ENCODE measurements around the gene KNSTRN. TPM values are rescaled to one million over a fixed set of nuclear protein-coding genes. Genes with fewer than 3 reads are reported as not detected.
A peak's percentile ranks its signal among the peaks of the same experiment; 100 is the strongest.

Gene KNSTRN
- total RNA-seq, 1 donor from 2014 or later: 50.4 TPM

DNA sequence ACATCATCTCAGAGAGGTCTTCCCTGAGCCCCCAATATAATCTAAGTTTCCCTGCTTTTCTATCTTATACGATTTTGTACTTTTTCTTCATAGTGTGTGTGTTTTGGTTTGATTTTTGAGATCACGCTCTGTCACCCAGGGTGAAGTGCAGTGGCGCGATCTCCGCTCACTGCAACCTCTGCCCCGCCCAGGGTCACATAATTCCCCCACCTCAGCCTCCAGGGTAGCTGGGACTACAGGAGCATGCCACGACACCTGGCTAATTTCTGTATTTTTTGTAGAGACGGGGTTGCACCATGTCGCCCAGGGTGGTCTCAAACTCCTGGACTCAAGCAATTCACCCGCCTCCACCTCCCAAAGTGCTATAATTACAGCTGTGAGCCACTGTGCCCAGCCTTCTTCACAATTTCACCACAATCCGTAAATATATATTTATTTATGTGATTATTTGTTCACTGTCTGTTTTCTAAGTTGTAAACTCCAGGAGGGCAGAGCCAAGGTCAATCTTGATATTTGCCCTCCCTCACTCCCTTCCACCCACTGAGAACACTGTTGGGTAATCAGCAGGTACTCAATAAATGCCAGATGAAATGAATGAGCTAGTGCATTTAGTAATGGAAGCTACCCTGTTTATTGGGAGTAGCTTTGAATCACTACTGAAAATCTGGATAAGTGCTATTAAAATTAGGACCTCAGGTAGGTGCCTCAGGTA is 547 bp upstream of the KNSTRN start:
- Mint-ChIP-seq H3K4me3 (no peak overlapping the region), H3K27ac (no peak overlapping the region), H3K36me3 (ENCODE audit: low read depth) (peaks cover 21% of the 10 kb centered on the region), H3K9me3 (no peaks in the 10 kb centered on the region), H3K27me3 (peaks cover 11% of the 10 kb centered on the region), H3K4me1 (peaks cover 26% of the 10 kb centered on the region)
- DNase-seq: no peak
- intact Hi-C loops (cut with micrococcal nuclease): loop anchor here (1.0 to 2.0 kb wide), 3 partner anchors 23 to 187 kb away; partner anchors contain the start of genes DISP2, IVD and RPUSD2

DNA sequence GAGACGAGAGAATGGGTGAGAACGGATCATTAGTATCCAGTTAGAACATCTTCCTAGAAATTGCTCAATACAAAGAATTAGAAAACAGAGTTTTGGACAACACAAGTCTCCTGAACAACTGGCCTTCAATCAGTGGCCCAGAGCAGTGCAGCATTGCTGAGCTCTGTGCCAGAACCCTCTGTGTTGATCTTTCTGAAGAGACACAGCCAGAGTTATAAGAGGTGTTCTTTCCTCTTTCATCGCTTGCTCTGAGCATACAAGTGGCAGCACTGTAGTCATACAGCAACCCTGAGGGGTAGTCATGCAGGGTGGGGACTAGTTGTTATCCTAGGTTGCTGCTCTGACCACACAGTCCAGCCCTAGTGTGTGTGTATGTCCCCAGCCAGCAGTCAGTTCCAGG is 4.0 kb downstream of the KNSTRN start:
- no peaks in the 10 kb centered on the region for H3K9me3 Mint-ChIP-seq
- intact Hi-C loops (cut with micrococcal nuclease): no loop called here
- peaks cover 56% of the 10 kb centered on the region for H3K36me3 Mint-ChIP-seq (ENCODE audit: low read depth)
- peaks cover 23% of the 10 kb centered on the region for H3K4me1 Mint-ChIP-seq
- H3K27ac Mint-ChIP-seq: no peak overlapping the region
- no peak overlapping the region for H3K4me3 Mint-ChIP-seq
- no peaks in the 10 kb centered on the region for H3K27me3 Mint-ChIP-seq
- DNase-seq: no peak

DNA sequence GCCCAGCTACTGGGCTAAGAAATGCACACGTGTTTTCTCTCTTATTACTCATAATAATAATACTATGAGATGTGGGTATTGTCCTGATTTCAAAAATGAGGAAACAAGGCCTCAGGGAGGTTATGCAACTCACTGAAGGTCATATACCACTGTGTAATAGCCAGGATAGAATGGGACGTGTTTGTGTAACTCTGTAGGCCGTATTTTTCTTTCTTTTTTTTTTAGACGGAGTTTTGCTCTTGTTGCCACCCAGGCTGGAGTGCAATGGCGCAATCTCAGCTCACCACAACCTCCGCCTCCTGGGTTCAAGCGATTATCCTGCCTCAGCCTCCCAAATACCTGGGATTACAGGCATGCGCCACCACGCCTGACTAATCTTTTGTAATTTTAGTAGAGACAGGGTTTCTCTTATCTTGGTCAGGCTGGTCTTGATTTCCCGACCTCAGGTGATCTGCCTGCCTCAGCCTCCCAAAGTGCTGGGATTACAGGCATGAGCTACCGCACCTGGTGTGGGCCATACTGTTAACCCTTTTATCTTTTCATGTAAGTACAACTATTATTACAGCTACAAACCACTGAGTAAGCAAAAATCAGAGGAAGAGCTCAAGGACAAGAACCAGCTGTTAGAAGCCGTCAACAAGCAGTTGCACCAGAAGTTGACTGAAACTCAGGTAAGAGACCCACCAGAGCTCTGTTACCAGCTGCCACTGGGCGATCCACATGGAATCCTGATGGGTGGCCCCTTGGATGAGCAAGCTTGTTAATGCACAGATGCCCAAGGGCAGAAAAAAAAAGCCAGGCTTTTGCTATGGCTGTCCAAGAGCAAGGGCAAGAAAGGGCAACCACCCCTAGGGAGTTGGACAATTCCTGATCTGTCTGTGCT is 6.7 kb downstream of the KNSTRN start:
- intact Hi-C loops (cut with micrococcal nuclease): no loop called here
- no peaks in the 10 kb centered on the region for H3K9me3 Mint-ChIP-seq
- peaks cover 11% of the 10 kb centered on the region for H3K4me1 Mint-ChIP-seq
- no peak overlapping the region for H3K4me3 Mint-ChIP-seq
- no peak for DNase-seq
- peaks cover 68% of the 10 kb centered on the region for H3K36me3 Mint-ChIP-seq (ENCODE audit: low read depth)
- H3K27ac Mint-ChIP-seq: no peak overlapping the region
- H3K27me3 Mint-ChIP-seq: no peaks in the 10 kb centered on the region

DNA sequence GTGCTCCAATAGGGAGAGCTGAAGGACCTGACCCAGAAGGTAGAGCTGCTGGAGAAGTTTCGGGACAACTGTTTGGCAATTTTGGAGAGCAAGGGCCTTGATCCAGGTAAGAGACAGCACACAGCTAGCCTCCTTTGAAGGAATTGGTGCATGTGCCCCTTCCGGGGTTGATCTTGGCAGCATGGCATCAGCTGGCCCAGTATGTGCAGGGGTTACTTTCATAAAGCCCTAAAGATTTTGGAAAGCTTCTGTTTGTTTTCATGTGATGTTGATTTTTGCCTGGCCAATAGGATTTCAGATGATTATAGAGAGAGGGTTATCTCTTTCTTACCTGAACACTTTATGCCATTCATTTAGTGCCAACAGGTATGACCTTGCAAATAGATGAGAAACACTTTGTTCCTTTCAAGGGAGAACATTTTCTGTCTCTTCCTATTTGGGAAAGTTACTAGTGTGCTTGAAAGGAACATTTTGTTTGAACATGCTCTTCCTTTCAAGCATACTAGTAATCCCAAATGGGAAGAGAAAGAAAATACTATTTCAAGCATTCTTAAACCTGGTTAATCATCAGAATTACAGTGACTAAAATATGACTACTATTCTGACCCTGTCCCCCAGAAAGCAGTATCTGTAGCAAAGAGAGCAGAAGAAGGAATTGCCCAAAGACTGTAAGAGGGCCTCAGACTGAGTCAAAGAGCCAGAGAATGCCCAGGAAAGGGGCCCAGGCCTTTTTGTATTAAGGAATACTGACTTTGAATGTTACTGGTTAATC is 7.5 kb downstream of the KNSTRN start:
- H3K27ac Mint-ChIP-seq: no peak overlapping the region

DNA sequence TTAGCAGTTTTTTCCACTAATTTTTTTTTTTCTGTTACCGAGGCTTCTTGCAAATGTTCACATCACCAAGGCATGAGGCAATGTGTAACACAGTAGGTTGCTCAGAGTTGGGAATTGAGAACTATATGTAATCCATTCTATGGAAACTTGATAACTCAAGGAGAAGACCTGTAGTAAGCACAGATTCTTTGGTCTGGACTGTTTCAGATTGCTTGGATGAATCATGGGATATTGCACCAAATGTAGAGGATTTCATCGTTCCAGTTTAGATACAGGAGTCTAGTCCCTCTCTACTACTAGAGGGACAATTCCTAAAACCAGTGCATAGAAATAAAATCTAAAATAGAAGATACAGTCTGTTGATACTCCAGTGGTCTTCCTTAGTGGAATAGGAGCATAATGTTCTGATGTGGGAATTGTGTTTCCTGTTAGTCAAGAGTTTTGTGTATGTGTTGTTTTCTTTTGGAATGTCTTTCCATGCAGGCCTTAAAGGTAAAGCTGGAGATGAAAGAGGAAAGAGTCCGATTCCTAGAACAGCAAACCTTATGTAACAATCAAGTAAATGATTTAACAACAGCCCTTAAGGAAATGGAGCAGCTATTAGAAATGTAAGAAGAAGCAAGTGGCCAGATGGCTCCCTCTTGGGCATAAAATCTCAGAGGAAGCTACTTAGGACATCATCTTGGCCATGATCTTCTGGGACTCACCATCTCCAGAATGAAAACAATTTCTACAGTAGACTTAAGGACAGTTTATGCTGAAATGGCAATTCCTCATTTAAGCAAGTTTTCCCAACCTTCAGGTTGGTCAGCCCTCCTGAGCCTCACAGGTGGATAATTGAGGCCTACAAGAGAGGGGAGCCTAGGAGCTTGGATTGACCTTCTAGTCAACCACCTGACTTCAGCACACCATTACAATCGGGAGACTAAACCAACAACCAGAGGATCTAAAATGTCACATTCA is 10.7 kb downstream of the KNSTRN start:
- peaks cover 52% of the 10 kb centered on the region for H3K36me3 Mint-ChIP-seq (ENCODE audit: low read depth)
- intact Hi-C loops (cut with micrococcal nuclease): no loop called here
- no peak for DNase-seq
- H3K4me1 Mint-ChIP-seq: peaks cover 12% of the 10 kb centered on the region
- H3K27ac Mint-ChIP-seq: no peak overlapping the region
- H3K9me3 Mint-ChIP-seq: no peaks in the 10 kb centered on the region
- H3K4me3 Mint-ChIP-seq: no peak overlapping the region
- no peaks in the 10 kb centered on the region for H3K27me3 Mint-ChIP-seq

More for the DNA sequence above, 7.5 kb downstream of the KNSTRN start:
- no peak for DNase-seq
- Mint-ChIP-seq H3K27me3 (no peaks in the 10 kb centered on the region), H3K36me3 (ENCODE audit: low read depth) (peaks cover 69% of the 10 kb centered on the region), H3K9me3 (no peaks in the 10 kb centered on the region), H3K4me1 (peaks cover 4% of the 10 kb centered on the region), H3K4me3 (no peak overlapping the region)
- intact Hi-C loops (cut with micrococcal nuclease): no loop called here

DNA sequence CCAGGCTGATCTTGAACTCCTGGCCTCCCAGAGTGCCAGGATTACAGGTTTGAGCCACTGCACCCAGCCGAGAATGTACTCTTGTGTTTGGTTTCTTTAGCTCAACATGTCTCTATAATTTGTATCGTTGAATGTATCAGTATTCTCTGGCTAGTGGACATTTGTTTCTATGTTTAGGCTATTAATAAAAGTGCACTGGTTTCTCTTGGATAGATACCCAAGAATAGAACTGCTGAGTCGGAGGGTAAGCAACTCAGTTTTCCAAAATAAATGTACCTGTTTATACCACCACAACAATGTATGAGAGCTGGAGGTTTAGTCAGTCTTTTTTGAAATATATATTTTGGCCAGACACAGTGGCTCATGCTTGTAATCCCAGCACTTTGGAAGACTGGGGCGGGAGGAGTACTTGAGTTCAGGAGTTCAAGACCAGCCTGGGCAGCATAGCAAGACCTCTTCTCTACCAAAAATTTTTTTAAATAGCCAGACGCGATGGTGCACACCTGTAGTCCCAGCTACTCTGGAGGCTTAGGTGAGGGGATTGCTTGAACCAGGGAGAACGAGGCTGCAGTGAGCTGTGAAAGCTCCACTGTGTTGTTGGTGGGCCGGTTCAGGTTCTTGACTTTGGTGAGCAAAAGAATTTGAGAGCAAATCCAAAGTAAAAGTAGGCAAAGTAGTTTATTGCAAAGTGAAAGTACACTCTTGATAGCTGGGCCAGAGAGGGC is 15.3 kb downstream of the KNSTRN start:
- Mint-ChIP-seq H3K27me3 (no peaks in the 10 kb centered on the region), H3K4me1 (peaks cover 21% of the 10 kb centered on the region), H3K9me3 (no peaks in the 10 kb centered on the region), H3K27ac (peak overlapping the region; percentile 72), H3K36me3 (ENCODE audit: low read depth) (peaks cover 26% of the 10 kb centered on the region), H3K4me3 (peak overlapping the region; percentile 63)
- intact Hi-C loops (cut with micrococcal nuclease): no loop called here
- DNase-seq: no peak

DNA sequence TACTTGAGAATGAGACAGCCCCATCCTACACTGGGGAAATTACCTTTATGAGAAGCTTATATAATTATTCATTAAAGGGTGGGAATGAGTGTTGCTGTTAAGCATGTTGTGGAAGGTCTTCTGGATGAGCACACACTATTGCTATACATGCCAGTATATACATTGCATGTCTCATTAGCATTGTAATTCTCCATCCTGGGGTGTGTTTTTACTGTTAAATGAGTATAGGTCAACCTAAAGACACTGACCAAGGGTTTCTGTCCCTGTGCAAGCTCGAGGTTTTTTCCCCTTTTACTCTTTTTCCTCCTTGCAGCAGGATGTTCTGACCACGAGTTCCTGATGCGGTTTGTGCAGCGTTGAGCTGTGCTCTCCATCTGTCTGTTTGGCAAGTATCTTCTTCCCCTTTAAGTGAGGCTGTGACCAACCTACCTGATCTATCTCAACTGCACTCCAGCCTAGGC is 15.9 kb downstream of the KNSTRN start:
- peak; percentile 76 for DNase-seq
- intact Hi-C loops (cut with micrococcal nuclease): no loop called here
- Mint-ChIP-seq H3K27me3 (no peaks in the 10 kb centered on the region), H3K4me3 (peak overlapping the region; percentile 63), H3K9me3 (no peaks in the 10 kb centered on the region), H3K27ac (peak overlapping the region; percentile 72), H3K36me3 (ENCODE audit: low read depth) (peaks cover 22% of the 10 kb centered on the region), H3K4me1 (peaks cover 21% of the 10 kb centered on the region)

DNA sequence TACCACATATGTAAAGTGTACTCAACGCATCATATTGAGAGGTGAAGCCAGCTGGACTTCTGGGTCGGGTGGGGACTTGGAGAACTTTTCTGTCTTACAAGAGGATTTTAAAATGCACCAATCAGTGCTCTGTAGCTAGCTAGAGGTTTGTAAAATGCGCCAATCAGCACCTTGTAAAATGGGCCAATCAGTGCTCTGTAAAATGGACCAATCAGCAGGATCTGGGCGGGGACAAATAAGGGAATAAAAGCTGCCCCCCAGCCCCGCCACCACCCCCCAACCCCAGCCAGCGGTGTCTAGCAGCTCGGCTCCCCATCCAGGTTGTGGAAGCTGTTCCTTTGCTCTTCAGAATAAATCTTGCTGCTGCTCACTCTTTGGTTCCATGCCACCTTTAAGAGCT is 16.8 kb downstream of the KNSTRN start:
- Mint-ChIP-seq H3K27ac (no peak overlapping the region), H3K36me3 (ENCODE audit: low read depth) (peaks cover 17% of the 10 kb centered on the region), H3K9me3 (no peaks in the 10 kb centered on the region), H3K4me3 (no peak overlapping the region), H3K27me3 (no peaks in the 10 kb centered on the region), H3K4me1 (peaks cover 27% of the 10 kb centered on the region)
- intact Hi-C loops (cut with micrococcal nuclease): no loop called here
- no peak for DNase-seq

DNA sequence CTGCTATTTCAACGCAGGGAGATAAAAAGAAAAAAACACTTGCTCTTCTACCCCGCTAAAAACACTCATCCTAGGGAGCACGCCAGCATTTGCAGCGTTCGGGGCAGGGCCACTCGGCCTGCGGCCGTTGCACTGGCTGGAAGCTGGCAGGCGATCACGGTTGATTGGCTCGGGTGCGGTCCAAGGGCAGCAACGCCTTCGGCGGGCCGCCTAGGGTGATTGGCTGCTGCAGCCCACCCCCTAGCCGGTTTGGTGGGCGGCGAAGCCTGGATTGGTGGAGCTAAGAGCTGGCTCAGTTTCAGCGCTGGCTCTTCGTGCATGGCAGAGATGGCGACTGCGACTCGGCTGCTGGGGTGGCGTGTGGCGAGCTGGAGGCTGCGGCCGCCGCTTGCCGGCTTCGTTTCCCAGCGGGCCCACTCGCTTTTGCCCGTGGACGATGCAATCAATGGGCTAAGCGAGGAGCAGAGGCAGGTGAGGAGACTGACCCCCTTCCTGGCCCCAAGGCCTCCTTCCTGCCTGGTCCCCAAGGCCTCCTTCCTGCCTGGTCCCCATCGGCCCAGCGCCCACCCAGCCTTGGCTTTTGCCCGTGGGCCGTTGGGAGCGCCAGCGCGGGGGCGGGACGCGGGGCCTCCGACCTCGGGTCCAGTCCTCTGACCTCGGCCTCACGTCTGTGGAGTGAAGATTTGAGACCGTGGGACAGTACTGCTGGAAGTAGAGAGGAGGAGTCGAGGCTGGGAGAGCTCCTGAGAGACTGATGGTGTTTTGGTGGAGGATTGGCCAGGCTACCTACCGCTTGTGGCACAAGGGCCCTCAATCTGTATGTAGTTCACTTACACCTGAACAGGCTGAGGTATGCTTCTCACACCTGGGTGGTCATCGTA is 23.2 kb downstream of the KNSTRN start, which contains the start of gene IVD:
Gene IVD (plus strand): TSS at position 295 of the 881 bp plus-strand sequence. CDS start 33 bp downstream, at position 328.
- H3K4me1 Mint-ChIP-seq: peaks cover 41% of the 10 kb centered on the region
- H3K36me3 Mint-ChIP-seq (ENCODE audit: low read depth): peaks cover 20% of the 10 kb centered on the region
- no peaks in the 10 kb centered on the region for H3K9me3 Mint-ChIP-seq
- H3K27ac Mint-ChIP-seq: peak within 1 kb of the TSS; percentile 77
- peak; percentile 94 for DNase-seq
- H3K4me3 Mint-ChIP-seq: peak within 1 kb of the TSS; percentile 82
- no peaks in the 10 kb centered on the region for H3K27me3 Mint-ChIP-seq
- intact Hi-C loops (cut with micrococcal nuclease): loop anchor here (2.0 to 5.0 kb wide), 2 partner anchors 23 to 37 kb away; partner anchors contain the start of genes BAHD1 and KNSTRN

DNA sequence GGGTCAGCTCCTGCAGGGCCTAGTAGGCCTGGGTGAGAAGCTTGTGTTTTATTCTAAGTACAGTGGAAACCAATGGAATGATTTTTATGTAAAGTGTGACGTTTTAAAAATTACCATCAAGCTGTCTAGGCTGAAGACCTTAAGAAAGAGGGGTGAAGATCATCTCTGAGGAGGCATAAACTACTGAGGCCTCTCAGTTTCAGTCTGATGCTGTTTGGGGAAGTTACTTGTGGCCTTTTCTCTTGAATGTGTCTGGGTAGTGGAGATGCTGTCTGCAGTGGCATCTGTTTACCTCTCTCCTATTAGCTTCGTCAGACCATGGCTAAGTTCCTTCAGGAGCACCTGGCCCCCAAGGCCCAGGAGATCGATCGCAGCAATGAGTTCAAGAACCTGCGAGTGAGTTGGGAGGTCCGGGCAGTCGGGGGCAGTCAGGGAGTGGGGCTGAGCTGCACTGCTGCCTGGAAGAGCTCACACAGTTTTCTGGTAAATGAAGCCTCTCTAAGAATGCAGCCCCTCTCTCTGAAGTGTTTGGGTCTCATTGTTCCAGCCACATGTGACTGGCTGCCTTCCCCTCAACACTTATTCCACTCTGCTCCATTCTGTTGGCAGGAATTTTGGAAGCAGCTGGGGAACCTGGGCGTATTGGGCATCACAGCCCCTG is 24.9 kb downstream of the KNSTRN start:
- Mint-ChIP-seq H3K4me3 (peak overlapping the region; percentile 41), H3K27ac (peak overlapping the region; percentile 31), H3K9me3 (no peaks in the 10 kb centered on the region), H3K4me1 (peaks cover 43% of the 10 kb centered on the region), H3K27me3 (no peaks in the 10 kb centered on the region), H3K36me3 (ENCODE audit: low read depth) (peaks cover 33% of the 10 kb centered on the region)
- peak; percentile 56 for DNase-seq
- intact Hi-C loops (cut with micrococcal nuclease): loop anchor here (5.0 kb wide), 1 partner anchor 35 kb away; the partner anchor contains the start of gene BAHD1

DNA sequence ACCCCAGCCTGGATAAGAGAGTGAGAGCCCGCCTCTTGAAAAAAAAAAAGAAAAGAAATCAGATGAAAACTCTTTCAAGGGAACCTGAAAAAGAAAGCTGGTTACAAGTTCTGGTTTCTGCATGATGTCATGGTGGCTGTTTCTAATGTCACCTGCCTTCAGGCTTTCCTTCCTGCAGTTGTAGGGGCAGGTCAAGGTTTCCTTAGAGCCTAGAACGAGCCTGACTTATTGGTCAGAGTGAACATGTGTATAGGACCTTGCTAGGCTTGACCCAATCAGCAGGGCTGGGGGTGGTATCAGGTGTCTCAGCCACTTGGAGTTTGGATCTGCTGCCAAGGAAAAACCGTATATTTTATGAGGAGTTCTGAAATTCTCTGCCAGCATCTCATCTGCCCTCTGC is 26.8 kb downstream of the KNSTRN start:
- peaks cover 34% of the 10 kb centered on the region for H3K36me3 Mint-ChIP-seq (ENCODE audit: low read depth)
- no peaks in the 10 kb centered on the region for H3K27me3 Mint-ChIP-seq
- H3K27ac Mint-ChIP-seq: no peak overlapping the region
- no peaks in the 10 kb centered on the region for H3K9me3 Mint-ChIP-seq
- intact Hi-C loops (cut with micrococcal nuclease): loop anchor here (5.0 kb wide), 1 partner anchor 33 kb away; the partner anchor contains the start of gene BAHD1
- H3K4me3 Mint-ChIP-seq: no peak overlapping the region
- DNase-seq: peak; percentile 68
- peaks cover 38% of the 10 kb centered on the region for H3K4me1 Mint-ChIP-seq
